BLaER1 treated with 17β-estradiol and CSF1 and Interleukin-3, amounts not matched to agents 10 nM and 100 nM (cell line): ENCODE data around the gene CYP51A1.
"Not testable (repeated sequence)": the region's sequence is repeated elsewhere in the genome, so short reads cannot be mapped to it uniquely, and the experiment has no call there.

ENCODE experiments used
- H3K27ac ChIP-seq, 11 experiments: shearing (Covaris generic); formaldehyde crosslinking; 2 replicates each; pipeline ENCODE4 v1.8.1; 2022
- H3K27me3 ChIP-seq, 11 experiments: shearing (Covaris generic); formaldehyde crosslinking; 2 replicates each; pipeline ENCODE4 v1.8.1; 2022
- H3K36me3 ChIP-seq, 11 experiments: shearing (Covaris generic); formaldehyde crosslinking; 2 replicates each; pipeline ENCODE4 v1.8.1; 2022
- H3K4me1 ChIP-seq, 10 experiments: shearing (Covaris generic); formaldehyde crosslinking; 2 replicates each; pipeline ENCODE4 v1.8.1; 2022
- H3K4me2 ChIP-seq, 11 experiments: shearing (Covaris generic); formaldehyde crosslinking; 2 replicates each; pipeline ENCODE4 v1.8.1; 2022
- H3K4me3 ChIP-seq, 10 experiments: shearing (Covaris generic); formaldehyde crosslinking; 2 replicates each; pipeline ENCODE4 v1.8.1; 2022
- H3K9ac ChIP-seq, 11 experiments: shearing (Covaris generic); formaldehyde crosslinking; 2 replicates each; pipeline ENCODE4 v1.8.1; 2022
- H3K9me3 ChIP-seq, 11 experiments: shearing (Covaris generic); formaldehyde crosslinking; replicated peaks in 1 of 11; 2 replicates each; pipeline ENCODE4 v1.8.1; 2022
- H4K20me1 ChIP-seq, 11 experiments: shearing (Covaris generic); formaldehyde crosslinking; 2 replicates each; pipeline ENCODE4 v1.8.1; 2022
- Cebpa-rat ChIP-seq, 11 experiments: shearing (Covaris generic); IDR thresholded peaks; 2 replicates each; pipeline ENCODE4 v1.8.1; 2022

Gene CYP51A1

DNA sequence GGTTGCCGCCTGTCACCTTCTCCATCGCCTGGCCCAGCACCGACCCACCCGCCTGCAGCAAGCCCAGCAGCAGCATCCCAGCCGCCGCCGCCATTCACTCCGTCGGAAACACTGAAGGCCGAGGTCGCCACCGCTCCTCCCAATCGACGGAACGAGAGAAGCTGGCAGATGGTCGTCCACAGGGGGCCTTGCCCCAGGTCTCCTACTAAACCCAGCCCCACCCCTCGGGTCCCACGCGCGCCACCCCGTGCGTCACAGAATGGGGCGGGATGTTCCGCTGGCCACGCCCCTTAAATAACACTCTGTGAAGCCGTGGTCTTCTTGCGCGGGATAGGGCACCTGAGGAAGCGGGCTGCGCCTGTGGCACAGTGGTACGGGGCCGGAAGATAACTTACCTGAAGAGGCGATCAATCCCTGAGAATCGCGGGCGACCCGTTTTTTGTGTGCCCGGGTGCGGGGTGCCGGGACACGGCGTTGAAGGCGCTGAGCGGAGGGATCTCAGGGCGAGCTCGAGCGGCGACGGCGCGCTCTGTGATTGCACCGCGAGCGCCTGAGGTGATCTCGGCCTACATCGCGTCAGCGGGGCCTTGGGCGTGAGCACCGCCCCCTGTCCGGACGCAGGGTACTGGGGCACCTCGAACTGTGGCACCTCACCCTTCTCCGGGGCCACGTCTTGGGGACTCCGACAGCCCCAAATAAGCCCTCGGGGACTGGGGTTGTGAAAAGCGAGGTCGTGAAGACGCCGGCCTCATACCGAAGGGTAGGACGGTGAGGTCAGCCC lies at the start of gene CYP51A1:
Gene CYP51A1 (minus strand): TSS at position 207 of the 781 bp plus-strand sequence. CDS start 113 bp downstream, at position 94.
- peak within 1 kb of the TSS; percentile 74 to 95 (median 91) for H3K4me3 ChIP-seq
- H3K4me2 ChIP-seq: peak within 1 kb of the TSS; percentile 71 to 89 (median 79)
- TF ChIP-seq Cebpa-rat (IDR thresholded peaks at IDR 0.05): no peak
- peak within 1 kb of the TSS; percentile 85 to 95 (median 92) for H3K27ac ChIP-seq
- H3K9me3 ChIP-seq: peaks cover 0 to 9% (median 0%) of the 10 kb centered on the region in 11 experiments; a peak in 5 of 22 replicates
- H4K20me1 ChIP-seq: peaks cover 0 to 23% (median 0%) of the 10 kb centered on the region in 11 experiments; a peak in 7 of 22 replicates
- H3K27me3 ChIP-seq: no peaks in the 10 kb centered on the region
- peaks cover 3 to 23% (median 19%) of the 10 kb centered on the region in 11 experiments; a peak in 20 of 22 replicates for H3K36me3 ChIP-seq
- peak within 1 kb of the TSS; percentile 82 to 95 (median 89) for H3K9ac ChIP-seq
- peaks cover 22 to 35% (median 26%) of the 10 kb centered on the region in 10 experiments for H3K4me1 ChIP-seq

DNA sequence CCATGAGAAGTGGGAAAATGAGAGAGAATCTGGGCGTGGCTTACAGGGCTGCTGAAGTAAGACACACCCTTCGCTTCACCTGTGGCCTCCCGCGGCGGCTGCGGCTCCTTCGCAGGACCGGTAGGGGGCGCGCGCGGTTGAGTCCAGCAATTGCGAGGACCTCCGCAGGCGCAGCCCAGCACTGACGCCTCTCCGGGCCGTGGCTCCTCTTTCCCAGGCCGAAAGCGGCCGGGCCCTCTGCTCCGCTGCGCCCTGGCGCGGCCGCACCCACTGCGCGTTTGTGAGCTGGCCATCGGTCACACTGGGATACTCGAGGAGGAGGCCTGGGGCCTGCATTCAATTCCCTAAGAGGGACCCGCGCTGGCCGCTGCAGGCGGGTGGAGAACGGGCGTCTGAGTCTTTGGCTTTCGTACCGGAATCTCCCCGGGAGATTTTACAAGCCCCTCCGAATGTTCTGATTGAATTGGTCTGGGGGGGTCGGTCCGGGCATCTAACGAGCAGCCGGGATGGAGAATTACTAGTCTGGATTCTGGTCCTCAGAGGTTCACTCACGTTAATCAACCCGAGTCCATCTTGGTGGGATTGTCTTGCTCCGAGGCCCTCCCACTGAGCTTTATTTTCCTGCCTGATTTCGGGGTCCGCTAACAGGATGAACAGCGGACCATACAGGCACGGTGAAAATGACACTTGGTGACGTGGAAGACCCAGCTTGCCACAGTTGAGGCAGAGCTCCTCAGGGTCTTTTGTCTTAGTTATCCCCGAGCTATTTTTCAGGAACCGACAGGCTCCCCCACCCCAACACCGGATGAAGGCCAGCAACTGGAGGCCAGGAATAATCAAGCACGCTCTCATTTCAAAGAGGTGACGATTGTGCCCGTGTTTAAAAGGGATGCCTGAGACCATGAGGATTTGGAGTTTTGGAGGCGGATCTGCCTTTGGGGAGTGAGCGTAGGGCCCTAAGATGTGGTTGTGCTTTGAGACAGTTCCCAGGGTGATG lies 44.9 kb upstream of the CYP51A1 start, which contains the start of gene LRRD1:
Gene LRRD1 (minus strand): TSS at position 215 of the 997 bp plus-strand sequence. CDS start 13,940 bp downstream, outside the sequence.
- H3K9me3 ChIP-seq: peaks cover 0 to 8% (median 0%) of the 10 kb centered on the region in 11 experiments; a peak in 2 of 22 replicates
- no peak within 1 kb of the TSS for H3K27ac ChIP-seq
- H3K4me3 ChIP-seq: peak within 1 kb of the TSS; percentile 19 to 65 (median 42); a peak in 15 of 20 replicates

DNA sequence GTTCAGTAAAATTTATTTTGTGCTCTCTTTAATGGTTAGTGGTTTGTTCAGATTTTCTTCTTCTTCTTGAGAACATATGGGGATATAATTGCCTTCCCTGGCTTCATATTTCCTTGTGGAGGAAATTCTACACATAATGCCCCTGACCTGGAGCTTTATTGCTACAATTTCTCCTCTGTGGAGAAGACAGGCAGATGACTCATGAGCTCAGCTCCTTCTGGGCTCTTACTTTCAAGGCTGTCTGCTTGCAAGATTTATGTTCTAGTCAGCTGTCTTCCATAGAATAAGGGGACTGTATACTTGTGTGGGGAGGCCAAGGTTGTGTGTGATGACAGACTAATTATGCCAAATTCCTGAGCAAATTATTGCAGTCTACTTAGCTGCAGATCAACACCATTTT lies 43.1 kb upstream of the CYP51A1 start:
- Histone ChIP-seq H3K4me1 (peaks cover 0 to 6% (median 0%) of the 10 kb centered on the region in 10 experiments; a peak in 3 of 20 replicates), H3K9ac (no peak overlapping the region), H3K4me3 (no peak overlapping the region), H3K4me2 (no peak overlapping the region), H4K20me1 (no peaks in the 10 kb centered on the region), H3K9me3 (peaks cover 0 to 4% (median 0%) of the 10 kb centered on the region in 11 experiments; a peak in 1 of 22 replicates), H3K27ac (no peak overlapping the region), H3K36me3 (no peaks in the 10 kb centered on the region), H3K27me3 (peaks cover 0 to 12% (median 8%) of the 10 kb centered on the region in 11 experiments; a peak in 8 of 22 replicates)
- TF ChIP-seq Cebpa-rat (IDR thresholded peaks at IDR 0.05): no peak

More for the DNA sequence above, 44.9 kb upstream of the CYP51A1 start, which contains the start of gene LRRD1:
- H3K36me3 ChIP-seq: no peaks in the 10 kb centered on the region
- TF ChIP-seq Cebpa-rat (IDR thresholded peaks at IDR 0.05): no peak
- H3K27me3 ChIP-seq: peaks cover 0 to 12% (median 8%) of the 10 kb centered on the region in 11 experiments; a peak in 8 of 22 replicates
- peak within 1 kb of the TSS; percentile 56 to 89 (median 70) for H3K4me2 ChIP-seq
- peaks cover 0 to 6% (median 0%) of the 10 kb centered on the region in 10 experiments; a peak in 3 of 20 replicates for H3K4me1 ChIP-seq
- no peaks in the 10 kb centered on the region for H4K20me1 ChIP-seq
- H3K9ac ChIP-seq: peak within 1 kb of the TSS in 6 of 11 experiments; percentile 15 to 62 (median 35); a peak in 6 of 22 replicates

DNA sequence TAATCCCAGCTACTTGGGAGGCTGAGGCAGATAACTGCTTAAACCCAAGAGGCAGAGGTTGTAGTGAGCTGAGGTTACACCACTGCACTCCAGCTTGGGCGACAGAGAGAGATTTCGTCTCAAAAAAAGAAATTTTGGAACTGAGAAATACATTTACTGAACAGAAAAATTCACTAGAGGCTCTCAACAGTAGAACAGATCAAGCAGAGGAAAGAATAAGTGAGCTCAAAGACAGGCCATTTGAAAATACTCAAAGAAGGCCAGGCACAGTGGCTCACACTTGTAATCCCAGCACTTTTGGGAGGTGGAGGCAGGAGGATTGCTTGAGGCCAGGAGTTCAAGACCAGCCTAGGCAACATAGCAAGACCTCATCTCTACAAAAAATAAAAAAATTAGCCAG lies 35.3 kb upstream of the CYP51A1 start:
- not testable (repeated sequence) for H3K27me3 ChIP-seq, H3K4me1 ChIP-seq, H3K36me3 ChIP-seq, H3K4me3 ChIP-seq, H4K20me1 ChIP-seq, H3K4me2 ChIP-seq, H3K9ac ChIP-seq, H3K27ac ChIP-seq
- peaks cover 7 to 23% (median 17%) of the 10 kb centered on the region in 11 experiments; a peak in 21 of 22 replicates for H3K9me3 ChIP-seq

DNA sequence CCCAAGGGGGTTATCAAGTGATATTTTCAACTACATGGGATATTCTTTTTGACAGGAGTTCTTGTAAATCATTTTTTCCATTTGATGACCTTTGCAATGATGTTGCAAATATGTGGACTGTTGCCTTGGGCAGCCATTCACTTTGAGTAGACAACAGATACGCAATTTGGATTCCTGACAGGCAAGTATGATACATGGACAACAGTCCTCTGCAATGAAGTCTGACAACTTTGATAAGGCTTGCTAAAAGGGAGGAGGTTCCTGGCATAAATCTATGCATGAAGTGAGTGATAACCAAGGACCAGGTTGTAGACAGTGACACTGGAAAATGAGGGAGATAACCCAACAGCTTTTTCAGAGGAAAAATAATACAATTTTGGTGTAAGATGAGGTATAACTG lies 27.0 kb upstream of the CYP51A1 start:
- H3K9ac ChIP-seq: no peak overlapping the region
- no peak overlapping the region for H3K4me3 ChIP-seq
- no peak overlapping the region for H3K4me2 ChIP-seq
- H3K27me3 ChIP-seq: no peaks in the 10 kb centered on the region
- no peaks in the 10 kb centered on the region for H3K9me3 ChIP-seq
- no peak overlapping the region for H3K27ac ChIP-seq
- no peaks in the 10 kb centered on the region for H3K4me1 ChIP-seq
- no peaks in the 10 kb centered on the region for H3K36me3 ChIP-seq
- no peaks in the 10 kb centered on the region for H4K20me1 ChIP-seq
- no peak for TF ChIP-seq Cebpa-rat (IDR thresholded peaks at IDR 0.05)

DNA sequence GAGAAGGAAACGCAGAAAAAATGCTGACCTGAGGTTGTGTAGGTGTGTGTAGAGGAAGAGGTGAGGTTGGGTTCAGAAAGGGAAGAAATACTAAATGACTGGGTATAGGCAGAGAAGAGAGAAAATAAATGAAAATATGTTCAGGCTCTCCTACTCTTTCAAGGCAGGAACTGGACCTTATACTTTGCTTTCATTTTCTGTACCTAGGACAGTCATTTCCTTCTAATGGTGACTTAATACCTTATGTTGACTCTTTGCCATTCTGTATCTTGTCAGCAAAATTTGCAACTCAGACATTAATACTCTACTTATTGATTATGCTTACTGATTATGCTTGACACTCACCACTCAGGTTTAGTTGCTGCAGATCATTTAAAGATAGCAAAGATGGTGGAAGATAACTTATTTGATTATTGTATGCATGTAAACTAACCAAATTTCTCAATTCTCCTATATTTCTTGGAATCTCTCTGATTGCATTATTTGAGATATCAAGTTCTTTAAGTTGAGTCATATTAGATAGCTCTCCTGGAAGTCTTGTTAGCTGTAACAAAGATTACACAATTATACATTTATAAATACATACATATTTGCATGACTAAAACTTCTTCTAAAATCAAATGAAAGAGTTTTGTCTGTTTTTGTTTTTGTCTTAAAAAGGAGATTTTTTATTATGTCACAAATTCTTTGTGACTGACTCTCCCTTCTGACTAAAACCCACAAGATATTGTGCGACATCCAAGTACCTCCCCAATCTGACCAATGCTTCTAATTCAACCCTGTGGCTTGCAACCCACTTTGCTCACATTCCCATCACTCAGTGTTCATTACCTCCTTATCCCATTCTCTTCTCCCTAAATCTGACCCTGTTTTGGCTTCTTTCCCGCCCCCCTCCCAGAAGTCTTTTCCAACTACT lies 24.6 kb upstream of the CYP51A1 start:
- no peak for TF ChIP-seq Cebpa-rat (IDR thresholded peaks at IDR 0.05)

DNA sequence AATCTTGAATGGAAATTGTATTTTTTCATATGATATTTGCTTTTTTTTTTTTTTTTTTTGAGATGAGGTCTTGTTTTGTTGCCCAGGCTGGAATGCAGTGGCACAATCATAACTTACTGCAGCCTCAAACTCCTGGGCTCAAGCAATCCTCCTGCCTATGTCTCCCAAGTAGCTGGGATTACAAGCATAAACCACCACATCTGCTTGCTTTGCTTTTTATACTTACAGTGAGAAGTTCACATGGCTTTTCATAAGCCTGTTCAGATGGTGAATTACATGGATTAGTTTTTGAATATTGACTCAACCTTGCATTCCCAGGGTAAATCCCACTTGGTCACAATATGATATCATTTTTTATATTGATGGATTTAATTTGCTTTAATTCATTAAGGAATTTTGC lies 22.7 kb upstream of the CYP51A1 start:
- no peaks in the 10 kb centered on the region for H4K20me1 ChIP-seq
- no peak for TF ChIP-seq Cebpa-rat (IDR thresholded peaks at IDR 0.05)
- no peak overlapping the region for H3K9ac ChIP-seq
- no peaks in the 10 kb centered on the region for H3K27me3 ChIP-seq
- H3K36me3 ChIP-seq: no peaks in the 10 kb centered on the region
- H3K4me1 ChIP-seq: peaks cover 0 to 13% (median 0%) of the 10 kb centered on the region in 10 experiments; a peak in 4 of 20 replicates
- no peak overlapping the region for H3K27ac ChIP-seq
- H3K4me3 ChIP-seq: no peak overlapping the region
- no peak overlapping the region for H3K4me2 ChIP-seq
- H3K9me3 ChIP-seq: no peaks in the 10 kb centered on the region

More for the DNA sequence above, 24.6 kb upstream of the CYP51A1 start:
- Histone ChIP-seq H3K27me3 (no peaks in the 10 kb centered on the region), H3K9me3 (no peaks in the 10 kb centered on the region), H3K4me1 (peaks cover 0 to 13% (median 0%) of the 10 kb centered on the region in 10 experiments; a peak in 4 of 20 replicates), H3K4me2 (no peak overlapping the region), H4K20me1 (no peaks in the 10 kb centered on the region), H3K36me3 (no peaks in the 10 kb centered on the region), H3K27ac (no peak overlapping the region), H3K9ac (no peak overlapping the region), H3K4me3 (no peak overlapping the region)
